Calu3 (cell line): ENCODE results near the gene TAGLN2. TPM values are rescaled to one million over a fixed set of nuclear protein-coding genes. Genes with fewer than 3 reads are reported as not detected.

Experiments
- BruUV-seq: library from RNA; stranded (reverse); fragments of 400-500 nt; replicated peaks from 2 replicates; lab custom pipeline; 2021; lab: Mats Ljungman, UMichigan
- CTCF ChIA-PET: fragments of 300-600 bp; sonication (Branson Sonifier 250); formaldehyde crosslinking; loops from one replicate; lab custom pipeline; 2022; ENCODE audit warnings: antibody characterized with exemption; lab: Charles Lee
- DNase-seq: peaks from one replicate; pipeline ENCODE4 v3.0.0; 2022
- H3K27ac Mint-ChIP-seq: one replicate; pipeline ENCODE4 v1.8.0; 2022; ENCODE audit warnings: mixed read lengths; ENCODE audit not compliant: unreplicated experiment
- H3K27me3 Mint-ChIP-seq: one replicate; pipeline ENCODE4 v1.8.0; 2022; ENCODE audit warnings: mixed read lengths; ENCODE audit not compliant: unreplicated experiment
- H3K36me3 Mint-ChIP-seq: one replicate; pipeline ENCODE4 v1.8.0; 2022; ENCODE audit warnings: mild to moderate bottlenecking, moderate library complexity, mixed read lengths; ENCODE audit not compliant: insufficient read depth, unreplicated experiment
- H3K4me1 Mint-ChIP-seq: one replicate; pipeline ENCODE4 v1.8.0; 2022; ENCODE audit warnings: mild to moderate bottlenecking, low read depth, mixed read lengths; ENCODE audit not compliant: unreplicated experiment
- H3K4me3 Mint-ChIP-seq: one replicate; pipeline ENCODE4 v1.8.0; 2022; ENCODE audit warnings: mild to moderate bottlenecking, low read depth, moderate library complexity, mixed read lengths; ENCODE audit not compliant: unreplicated experiment
- H3K9me3 Mint-ChIP-seq: one replicate; pipeline ENCODE4 v1.8.0; 2022; ENCODE audit warnings: low read depth, mixed read lengths; ENCODE audit not compliant: unreplicated experiment
- intact Hi-C: fragments of 100-400 bp; cut with micrococcal nuclease; formaldehyde crosslinking; loops from one replicate; pipeline ENCODE4 v1.10.0; 2022; ENCODE audit not compliant: unreplicated experiment
- total RNA-seq: library from RNA; stranded (reverse); gene quantifications from 2 replicates; pipeline ENCODE4 v1.2.3, GENCODE V29; 2022
- TF ChIP-seq, protein P1 (sequence below): fragments of 200-600 bp; IDR thresholded peaks from one replicate; pipeline ENCODE4 v1.8.0; 2022; ENCODE audit warnings: antibody characterized with exemption; ENCODE audit not compliant: unreplicated experiment

The TAGLN2 gene
- total RNA-seq, 1 experiment from 2014 or later, result 708 TPM

DNA sequence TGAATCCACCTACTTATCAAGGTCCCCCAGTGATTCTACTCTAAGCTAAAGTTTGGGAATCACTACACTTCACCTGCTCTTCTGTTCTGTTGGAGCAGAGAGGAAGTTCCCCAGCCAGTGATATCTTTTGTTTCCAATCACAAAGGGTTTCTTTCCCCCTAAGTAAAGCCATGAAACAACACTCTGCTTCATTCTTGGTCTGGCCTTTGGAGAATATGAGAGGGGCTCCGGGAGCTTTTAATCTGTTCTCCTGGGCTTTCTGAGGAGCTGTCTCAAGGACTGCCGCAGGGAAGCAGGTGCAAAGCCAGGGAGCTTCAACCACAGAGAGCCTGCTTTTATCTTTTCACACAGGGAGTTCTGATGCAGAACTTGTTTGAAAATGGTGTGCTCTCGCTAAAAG, 38.8 kb upstream of the TAGLN2 start:
- Mint-ChIP-seq H3K27ac (no peak overlapping the region), H3K36me3 (no peaks in the 10 kb centered on the region), H3K9me3 (peaks cover 3% of the 10 kb centered on the region), H3K4me1 (peaks cover 25% of the 10 kb centered on the region), H3K4me3 (no peak overlapping the region), H3K27me3 (peaks cover 41% of the 10 kb centered on the region)
- DNase-seq, result no peak
- TF ChIP-seq, protein P1, sequence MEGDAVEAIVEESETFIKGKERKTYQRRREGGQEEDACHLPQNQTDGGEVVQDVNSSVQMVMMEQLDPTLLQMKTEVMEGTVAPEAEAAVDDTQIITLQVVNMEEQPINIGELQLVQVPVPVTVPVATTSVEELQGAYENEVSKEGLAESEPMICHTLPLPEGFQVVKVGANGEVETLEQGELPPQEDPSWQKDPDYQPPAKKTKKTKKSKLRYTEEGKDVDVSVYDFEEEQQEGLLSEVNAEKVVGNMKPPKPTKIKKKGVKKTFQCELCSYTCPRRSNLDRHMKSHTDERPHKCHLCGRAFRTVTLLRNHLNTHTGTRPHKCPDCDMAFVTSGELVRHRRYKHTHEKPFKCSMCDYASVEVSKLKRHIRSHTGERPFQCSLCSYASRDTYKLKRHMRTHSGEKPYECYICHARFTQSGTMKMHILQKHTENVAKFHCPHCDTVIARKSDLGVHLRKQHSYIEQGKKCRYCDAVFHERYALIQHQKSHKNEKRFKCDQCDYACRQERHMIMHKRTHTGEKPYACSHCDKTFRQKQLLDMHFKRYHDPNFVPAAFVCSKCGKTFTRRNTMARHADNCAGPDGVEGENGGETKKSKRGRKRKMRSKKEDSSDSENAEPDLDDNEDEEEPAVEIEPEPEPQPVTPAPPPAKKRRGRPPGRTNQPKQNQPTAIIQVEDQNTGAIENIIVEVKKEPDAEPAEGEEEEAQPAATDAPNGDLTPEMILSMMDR, result no peak
- CTCF ChIA-PET, result interaction anchor here (0.6 to 0.8 kb wide), 2 partner anchors 19 to 44 kb away, joined by 3 read pairs; partner anchors contain the start of gene IGSF9
- intact Hi-C loops, result loop anchor here (2.0 kb wide), 1 partner anchor 33 kb away; no protein-coding TSS in a partner anchor
- BruUV-seq, result no TSS peak

DNA sequence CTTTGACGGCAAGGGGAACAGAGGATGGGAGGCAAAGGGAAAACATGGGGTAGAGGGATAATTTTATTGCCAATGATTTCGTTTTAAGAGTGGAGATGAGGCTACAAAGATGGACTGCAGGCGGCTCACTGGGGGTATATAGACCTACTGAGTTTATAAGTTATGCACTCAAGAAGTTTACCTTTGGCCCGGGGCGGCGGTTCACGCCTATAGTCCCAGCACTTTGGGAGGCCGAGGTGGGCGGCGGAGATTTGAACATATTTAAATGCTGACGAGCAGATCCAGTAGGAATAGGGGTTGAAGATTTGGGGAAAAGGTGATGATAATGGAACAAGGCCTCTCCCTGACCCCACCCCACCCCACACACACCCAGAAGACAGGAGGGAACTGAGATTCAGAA, 36.9 kb upstream of the TAGLN2 start:
- Mint-ChIP-seq H3K9me3 (peaks cover 3% of the 10 kb centered on the region), H3K4me3 (no peak overlapping the region), H3K4me1 (peaks cover 28% of the 10 kb centered on the region), H3K27ac (no peak overlapping the region), H3K36me3 (no peaks in the 10 kb centered on the region), H3K27me3 (peaks cover 37% of the 10 kb centered on the region)
- DNase-seq, result no peak
- intact Hi-C loops, result no loop called here
- no TSS peak for BruUV-seq
- TF ChIP-seq, protein P1, result no peak
- CTCF ChIA-PET, result no interaction called here

DNA sequence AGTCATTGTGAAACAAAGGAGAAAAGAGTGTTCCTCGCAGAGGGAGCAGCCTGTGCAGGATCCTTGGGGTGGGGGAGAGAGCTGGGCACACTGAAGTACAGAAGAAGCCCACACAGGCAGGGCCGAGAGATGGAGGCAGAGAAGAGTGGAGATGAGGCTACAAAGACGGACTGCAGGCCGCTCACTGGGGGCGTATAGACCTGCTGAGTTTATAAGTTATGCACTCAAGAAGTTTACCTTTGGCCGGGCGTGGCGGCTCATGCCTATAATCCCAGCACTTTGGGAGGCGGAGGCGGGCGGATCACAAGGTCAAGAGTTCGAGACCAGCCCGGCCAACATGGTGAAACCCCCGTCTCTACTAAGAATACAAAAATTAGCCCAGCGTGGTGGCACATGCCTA, 36.3 kb upstream of the TAGLN2 start:
- DNase-seq, result no peak
- Mint-ChIP-seq H3K27ac (peak overlapping the region; percentile 1), H3K4me1 (peaks cover 28% of the 10 kb centered on the region)

DNA sequence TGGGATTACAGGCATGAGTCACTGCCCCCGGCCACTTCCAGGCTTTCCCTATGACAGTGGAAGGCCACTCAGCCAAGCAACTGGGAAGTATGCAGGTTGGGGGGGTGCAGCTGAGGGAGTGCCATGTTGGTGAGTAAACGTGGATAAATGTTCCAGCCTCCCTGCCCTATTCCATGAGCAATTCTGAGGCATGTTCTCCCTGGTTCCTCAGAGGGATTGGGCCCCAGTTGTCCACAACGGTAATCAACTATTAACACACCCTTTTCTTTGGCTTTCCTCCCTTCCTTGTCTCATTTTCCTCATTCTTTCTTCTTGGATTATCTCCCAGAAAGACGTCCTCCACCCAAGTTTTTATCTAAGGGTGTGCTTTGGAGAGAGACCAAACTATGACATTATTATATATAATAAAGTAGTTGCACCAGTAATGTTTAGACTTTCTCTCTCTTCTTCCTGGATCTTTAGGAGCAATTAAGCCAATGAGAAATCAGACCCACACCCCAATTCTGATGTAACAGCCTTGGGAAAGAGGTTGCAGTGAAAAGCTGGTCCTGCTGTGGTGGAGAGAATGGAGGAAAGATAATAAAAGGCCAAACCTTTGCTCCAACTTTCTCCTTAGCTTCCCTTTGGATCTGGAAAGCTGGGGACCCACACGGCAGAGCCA, 35.5 kb upstream of the TAGLN2 start:
- intact Hi-C loops, result no loop called here
- H3K4me1 Mint-ChIP-seq, result peaks cover 28% of the 10 kb centered on the region
- peak overlapping the region; percentile 42 for H3K4me3 Mint-ChIP-seq
- no peaks in the 10 kb centered on the region for H3K36me3 Mint-ChIP-seq
- H3K9me3 Mint-ChIP-seq, result no peaks in the 10 kb centered on the region
- TF ChIP-seq, protein P1, result no peak
- CTCF ChIA-PET, result interaction anchor here (0.6 to 0.7 kb wide), 2 partner anchors 46 to 80 kb away, joined by 3 read pairs; no protein-coding TSS in a partner anchor
- no TSS peak for BruUV-seq
- DNase-seq, result peak; percentile 44
- H3K27me3 Mint-ChIP-seq, result peaks cover 32% of the 10 kb centered on the region
- no peak overlapping the region for H3K27ac Mint-ChIP-seq

More for the DNA sequence above, 36.3 kb upstream of the TAGLN2 start:
- Mint-ChIP-seq H3K9me3 (peaks cover 3% of the 10 kb centered on the region), H3K27me3 (peaks cover 37% of the 10 kb centered on the region), H3K36me3 (no peaks in the 10 kb centered on the region), H3K4me3 (peak overlapping the region; percentile 42)
- intact Hi-C loops, result no loop called here
- TF ChIP-seq, protein P1, result no peak
- CTCF ChIA-PET, result interaction anchor here (0.6 kb wide), 1 partner anchor 45 kb away, joined by 3 read pairs; no protein-coding TSS in a partner anchor
- BruUV-seq, result no TSS peak
